Cerebellar nuclear complex (tissue), 1 donor: ENCODE results near the gene PIP5K1B.

Experiments
- DNase-seq, 2 experiments: peaks; one replicate each; lab custom pipeline; 2025; lab: John Stamatoyannopoulos, UW

PIP5K1B gene

GRCh38 chr9:68775003-68775730 lies 70.1 kb downstream of the PIP5K1B start:
- DNase-seq, result no peak

- DNase-seq, result no peak
These were observed 72.2 kb downstream of the PIP5K1B start for GRCh38 chr9:68777070-68777763.

GRCh38 chr9:68778635-68779034 lies 73.6 kb downstream of the PIP5K1B start:
- DNase-seq, result no peak

GRCh38 chr9:68779558-68780379 lies 74.7 kb downstream of the PIP5K1B start:
- peak in 1 of 2 experiments; percentile 63 for DNase-seq

- no peak for DNase-seq
These were observed 75.3 kb downstream of the PIP5K1B start for GRCh38 chr9:68780380-68780712.

GRCh38 chr9:68780720-68781119 lies 75.7 kb downstream of the PIP5K1B start:
- DNase-seq, result no peak

GRCh38 chr9:68781928-68782327 lies 76.9 kb downstream of the PIP5K1B start:
- DNase-seq, result peak in 1 of 2 experiments; percentile 49

GRCh38 chr9:68782546-68782945 lies 77.5 kb downstream of the PIP5K1B start:
- DNase-seq, result no peak

- no peak for DNase-seq
These were observed 80.9 kb downstream of the PIP5K1B start for GRCh38 chr9:68785965-68786364.

GRCh38 chr9:68791169-68791568 lies 86.1 kb downstream of the PIP5K1B start:
- DNase-seq, result no peak

GRCh38 chr9:68793605-68794343 lies 88.7 kb downstream of the PIP5K1B start:
- no peak for DNase-seq

GRCh38 chr9:68794898-68795297 lies 89.9 kb downstream of the PIP5K1B start:
- DNase-seq, result no peak

GRCh38 chr9:68795411-68795810 lies 90.4 kb downstream of the PIP5K1B start:
- DNase-seq, result no peak

- no peak for DNase-seq
These were observed 92.1 kb downstream of the PIP5K1B start for GRCh38 chr9:68797116-68797515.

GRCh38 chr9:68798423-68798822 lies 93.4 kb downstream of the PIP5K1B start:
- no peak for DNase-seq

GRCh38 chr9:68800836-68801235 lies 95.8 kb downstream of the PIP5K1B start:
- no peak for DNase-seq

GRCh38 chr9:68802525-68803015 lies 97.5 kb downstream of the PIP5K1B start:
- no peak for DNase-seq

- DNase-seq, result peak in 1 of 2 experiments; percentile 45
These were observed 100.2 kb downstream of the PIP5K1B start for GRCh38 chr9:68804911-68805889.

- no peak for DNase-seq
These were observed 101.0 kb downstream of the PIP5K1B start for GRCh38 chr9:68805890-68806517.

GRCh38 chr9:68808338-68808890 lies 103.4 kb downstream of the PIP5K1B start:
- no peak for DNase-seq
